ENCODE results near the gene NISCH.

GRCh38 chr3:52541050-52541449 lies 85.6 kb downstream of the NISCH start:
- no peak for TF ChIP-seq CTCF (conservative IDR thresholded peaks at IDR 0.05; ENCODE audit: low read depth in 2 of 2)
- no peak for TF ChIP-seq EZH2 (IDR thresholded peaks at IDR 0.05; ENCODE audit: low read depth, unreplicated experiment)
- TF ChIP-seq CREB1 (CRISPR knock-in tag; IDR thresholded peaks at IDR 0.05; ENCODE audit: low read depth) = no peak

Measured in GM23338 (cell line).